GM18508 (cell line): ENCODE results near the gene TSEN54.

Experiments used
- ATAC-seq: cut with Tn5 transposase; IDR thresholded peaks from one replicate; pipeline ENCODE4 v1.9.1; 2021; ENCODE audit warnings: moderate number of reproducible peaks; ENCODE audit not compliant: insufficient read depth, unreplicated experiment

Gene TSEN54

DNA sequence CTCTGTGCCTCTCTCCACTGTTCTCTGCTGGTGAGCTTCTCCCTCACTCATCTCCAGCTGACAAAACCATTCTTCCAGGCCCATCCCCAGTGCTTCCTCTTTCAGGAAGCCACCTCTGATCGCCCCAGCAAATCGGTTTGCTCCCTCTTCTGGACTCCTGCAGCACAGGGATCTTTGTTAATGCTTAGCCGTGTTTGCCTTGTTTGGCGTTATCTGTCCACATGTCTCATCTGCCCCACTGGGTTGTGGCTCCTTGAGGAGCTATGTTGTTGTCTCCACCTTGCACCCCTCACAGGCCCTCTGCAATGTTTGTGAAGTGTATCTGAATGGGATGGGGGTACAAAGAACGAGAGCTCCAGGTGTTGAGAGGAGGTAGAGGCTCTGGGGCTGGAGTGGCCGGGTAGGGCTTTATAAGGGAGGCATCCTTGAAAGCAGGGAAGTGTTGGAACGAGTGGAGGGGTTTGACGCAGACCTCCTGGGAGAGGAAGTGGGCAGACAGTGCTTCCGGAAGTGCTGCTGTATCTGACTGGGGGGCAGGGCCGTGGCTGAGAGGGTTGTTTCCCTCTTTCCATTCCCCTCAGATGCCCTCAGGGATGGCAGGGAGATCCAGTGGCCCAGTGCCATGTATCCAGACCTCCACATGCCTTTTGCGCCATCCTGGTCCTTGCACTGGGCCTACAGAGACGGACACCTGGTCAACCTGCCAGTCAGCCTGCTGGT is 28.8 kb upstream of the TSEN54 start:
- ATAC-seq, result no peak

DNA sequence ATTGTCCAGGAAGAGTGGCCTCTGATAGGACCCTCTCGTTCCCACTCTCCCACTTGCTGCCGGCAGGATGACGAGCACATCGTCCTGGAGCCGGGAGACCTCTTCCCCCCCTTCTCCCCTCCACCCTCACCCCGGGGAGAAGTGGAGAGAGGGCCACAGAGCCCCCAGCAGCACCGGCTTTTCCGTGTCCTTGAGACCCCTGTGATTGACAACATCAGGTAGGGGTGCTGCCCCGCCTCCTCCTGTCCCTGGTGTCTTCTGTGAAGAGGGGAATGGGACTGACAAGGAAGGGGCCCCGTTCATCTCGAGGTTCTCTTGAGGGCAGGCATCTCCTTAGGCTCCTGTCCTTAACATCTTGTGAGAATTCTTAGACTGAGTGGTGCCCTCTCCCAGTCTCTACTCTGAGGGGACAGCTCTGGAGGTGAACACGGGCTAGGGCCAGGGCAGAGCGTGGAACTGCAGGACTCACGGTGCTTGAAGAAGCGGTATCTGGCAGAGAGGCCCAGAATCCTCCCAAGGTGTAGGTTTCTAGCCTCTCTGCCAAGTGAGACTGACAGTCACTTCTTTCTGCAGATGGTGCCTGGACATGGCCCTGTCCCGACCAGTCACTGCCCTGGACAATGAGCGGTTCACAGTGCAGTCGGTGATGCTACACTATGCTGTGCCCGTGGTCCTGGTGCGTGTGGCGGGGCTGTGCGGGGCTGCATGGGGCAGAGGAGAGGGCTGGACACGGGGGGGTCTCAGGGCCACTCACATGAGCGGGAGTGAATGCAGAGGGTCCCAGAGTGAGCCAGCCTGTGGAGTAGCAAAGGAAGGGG is 27.4 kb upstream of the TSEN54 start:
- ATAC-seq, result no peak

DNA sequence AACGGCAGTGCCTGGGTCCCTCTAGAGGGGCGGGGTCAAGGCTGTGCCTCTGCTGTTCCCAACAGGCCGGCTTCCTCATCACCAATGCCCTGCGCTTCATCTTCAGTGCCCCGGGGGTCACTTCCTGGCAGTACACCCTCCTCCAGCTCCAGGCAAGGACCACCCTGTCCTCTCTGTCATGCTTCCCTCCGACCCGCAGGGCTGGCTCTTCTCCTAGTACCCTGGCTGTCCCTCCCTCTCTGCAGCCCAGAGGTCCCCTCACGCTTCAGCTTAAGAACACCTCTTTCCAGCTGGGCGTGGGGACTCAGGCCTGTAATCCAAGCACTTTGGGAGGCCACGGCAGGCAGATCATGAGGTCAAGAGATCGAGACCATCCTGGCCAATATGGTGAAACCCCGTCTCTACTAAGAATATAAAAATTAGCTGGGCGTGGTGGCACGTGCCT is 26.8 kb upstream of the TSEN54 start:
- ATAC-seq, result no peak

DNA sequence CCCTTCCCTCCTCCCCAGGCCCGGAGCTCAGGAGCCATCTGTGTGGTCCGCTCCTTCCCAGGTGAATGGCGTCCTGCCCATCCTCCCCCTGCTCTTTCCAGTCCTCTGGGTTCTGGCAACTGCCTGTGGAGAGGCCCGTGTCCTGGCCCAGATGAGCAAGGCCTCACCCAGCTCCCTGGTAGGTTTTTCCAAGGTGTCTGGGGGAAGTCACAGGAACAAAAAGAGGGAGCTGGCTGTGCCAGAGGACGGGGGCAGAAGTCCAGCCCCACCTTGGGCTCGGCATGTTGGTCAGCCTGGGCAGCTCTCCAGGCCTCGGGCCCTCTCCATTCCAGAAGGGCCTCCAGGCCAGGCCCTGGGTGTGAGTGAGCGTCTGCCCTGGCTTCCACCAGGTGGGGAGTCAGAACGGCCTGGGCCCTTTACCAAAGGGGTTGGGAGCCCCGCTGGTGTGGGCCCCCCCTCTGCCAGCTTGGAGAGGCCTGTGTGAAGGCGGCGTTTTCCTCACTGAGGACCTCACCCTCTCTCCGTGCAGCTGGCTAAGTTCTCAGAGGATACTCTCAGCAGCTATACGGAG is 26.1 kb upstream of the TSEN54 start:
- no peak for ATAC-seq

DNA sequence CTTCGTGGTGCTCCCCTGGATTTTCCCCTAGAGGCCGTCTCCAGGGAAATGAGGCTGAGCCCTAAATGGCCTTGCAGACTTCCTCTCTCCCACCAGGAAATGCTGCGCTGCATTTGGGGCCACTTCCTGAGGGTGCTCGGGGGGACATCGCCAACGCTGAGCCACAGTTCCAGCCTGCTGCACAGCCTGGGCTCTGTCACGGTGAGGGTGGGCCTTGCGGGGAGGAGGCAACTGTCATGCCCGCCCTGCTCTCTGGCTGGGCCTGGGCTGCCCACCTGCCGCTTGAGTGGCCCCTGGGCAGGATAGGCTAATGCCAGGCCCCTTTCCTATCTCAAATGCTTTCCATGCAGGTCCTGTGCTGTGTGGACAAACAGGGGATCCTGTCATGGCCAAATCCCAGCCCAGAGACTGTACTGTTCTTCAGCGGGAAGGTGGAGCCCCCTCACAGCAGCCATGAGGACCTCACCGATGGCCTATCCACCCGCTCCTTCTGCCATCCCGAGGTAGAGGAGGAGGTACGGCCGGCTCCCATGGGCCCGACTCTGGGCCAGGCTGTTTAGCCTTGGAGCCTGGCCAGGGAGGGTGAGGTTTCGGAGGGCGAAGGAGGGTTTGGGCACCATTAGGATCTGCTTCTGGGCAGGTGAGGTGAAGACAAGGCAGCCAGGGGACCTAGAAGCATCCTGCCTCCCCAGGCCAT is 25.2 kb upstream of the TSEN54 start:
- no peak for ATAC-seq

DNA sequence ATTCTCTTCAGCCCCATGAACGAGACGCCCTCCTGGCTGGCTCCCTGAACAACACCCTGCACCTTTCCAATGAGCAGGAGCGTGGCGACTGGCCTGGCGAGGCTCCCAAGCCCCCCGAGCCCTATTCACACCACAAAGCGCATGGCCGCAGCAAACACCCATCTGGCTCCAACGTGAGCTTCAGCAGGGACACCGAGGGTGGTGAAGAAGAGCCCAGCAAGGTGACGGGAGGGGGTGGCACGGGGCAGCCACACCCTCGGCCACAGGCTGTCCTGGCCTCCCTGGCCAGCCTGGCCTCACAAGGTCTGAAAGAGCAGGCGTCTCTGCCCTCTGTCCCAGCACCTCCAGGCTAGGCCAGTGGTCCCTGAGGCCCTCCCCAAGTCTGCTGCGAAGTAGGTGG is 24.6 kb upstream of the TSEN54 start:
- ATAC-seq, result no peak

DNA sequence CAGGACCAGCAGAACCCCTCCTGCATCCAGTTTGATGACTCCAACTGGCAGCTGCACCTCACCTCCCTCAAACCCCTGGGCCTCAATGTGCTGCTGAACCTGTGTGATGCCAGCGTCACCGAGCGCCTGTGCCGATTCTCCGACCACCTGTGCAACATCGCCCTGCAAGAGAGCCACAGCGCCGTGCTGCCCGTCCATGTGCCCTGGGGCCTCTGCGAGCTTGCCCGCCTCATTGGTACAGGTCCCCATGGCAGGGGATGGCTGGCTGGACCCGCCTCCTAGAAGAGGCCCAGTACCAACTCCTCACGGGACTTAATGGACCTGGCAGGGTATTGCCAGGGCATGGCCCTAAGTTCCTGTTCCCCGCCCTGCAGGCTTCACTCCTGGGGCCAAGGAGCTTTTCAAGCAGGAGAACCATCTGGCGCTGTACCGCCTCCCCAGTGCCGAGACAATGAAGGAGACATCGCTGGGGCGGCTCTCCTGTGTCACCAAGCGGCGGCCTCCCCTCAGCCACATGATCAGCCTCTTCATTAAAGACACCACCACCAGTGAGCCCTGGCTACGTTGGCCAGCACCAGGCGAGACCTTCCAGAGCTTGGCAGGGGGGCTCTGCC is 23.7 kb upstream of the TSEN54 start:
- ATAC-seq, result no peak

DNA sequence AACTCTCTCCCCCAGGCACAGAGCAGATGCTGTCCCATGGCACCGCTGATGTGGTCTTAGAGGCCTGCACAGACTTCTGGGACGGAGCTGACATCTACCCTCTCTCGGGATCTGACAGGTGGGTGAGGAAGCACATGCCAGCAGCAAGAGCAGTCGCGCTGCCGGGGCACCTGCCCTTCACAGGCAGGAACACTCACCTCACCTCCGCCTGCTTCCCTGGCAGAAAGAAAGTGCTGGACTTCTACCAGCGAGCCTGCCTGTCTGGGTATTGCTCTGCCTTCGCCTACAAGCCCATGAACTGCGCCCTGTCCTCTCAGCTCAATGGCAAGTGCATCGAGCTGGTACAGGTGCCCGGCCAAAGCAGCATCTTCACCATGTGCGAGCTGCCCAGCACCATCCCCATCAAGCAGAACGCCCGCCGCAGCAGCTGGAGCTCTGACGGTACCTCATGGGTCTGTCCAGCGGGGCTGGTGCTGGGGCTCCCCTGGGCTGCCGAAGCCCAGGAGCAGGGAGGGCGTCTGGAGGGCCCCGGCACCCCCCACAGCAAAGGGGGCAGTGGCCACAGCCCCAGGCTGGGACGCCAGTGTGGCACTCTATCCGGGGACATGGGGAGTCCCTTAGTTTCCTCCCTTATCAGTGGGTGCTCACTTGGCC is 22.7 kb upstream of the TSEN54 start:
- ATAC-seq, result no peak

DNA sequence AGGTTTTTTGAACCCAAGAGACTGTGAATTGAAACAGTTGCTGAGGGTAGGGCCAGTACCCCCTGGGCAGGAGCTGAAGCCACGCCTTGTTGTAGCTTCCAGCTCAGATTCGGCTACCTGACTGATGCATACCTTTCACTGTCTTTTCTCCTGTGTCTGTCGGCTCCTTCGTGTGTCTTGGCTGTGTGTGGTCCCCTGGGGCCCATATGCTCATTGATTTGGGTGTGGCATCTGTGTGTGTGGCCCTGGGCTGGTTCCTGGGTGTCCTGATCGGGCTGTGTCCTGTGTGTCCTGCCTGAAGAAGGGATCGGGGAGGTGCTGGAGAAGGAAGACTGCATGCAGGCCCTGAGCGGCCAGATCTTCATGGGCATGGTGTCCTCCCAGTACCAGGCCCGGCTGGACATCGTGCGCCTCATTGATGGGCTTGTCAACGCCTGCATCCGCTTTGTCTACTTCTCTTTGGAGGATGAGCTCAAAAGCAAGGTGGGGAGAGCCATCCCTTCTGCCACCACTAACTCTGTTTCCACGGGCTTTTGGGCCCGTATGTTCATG is 21.9 kb upstream of the TSEN54 start:
- ATAC-seq, result no peak

DNA sequence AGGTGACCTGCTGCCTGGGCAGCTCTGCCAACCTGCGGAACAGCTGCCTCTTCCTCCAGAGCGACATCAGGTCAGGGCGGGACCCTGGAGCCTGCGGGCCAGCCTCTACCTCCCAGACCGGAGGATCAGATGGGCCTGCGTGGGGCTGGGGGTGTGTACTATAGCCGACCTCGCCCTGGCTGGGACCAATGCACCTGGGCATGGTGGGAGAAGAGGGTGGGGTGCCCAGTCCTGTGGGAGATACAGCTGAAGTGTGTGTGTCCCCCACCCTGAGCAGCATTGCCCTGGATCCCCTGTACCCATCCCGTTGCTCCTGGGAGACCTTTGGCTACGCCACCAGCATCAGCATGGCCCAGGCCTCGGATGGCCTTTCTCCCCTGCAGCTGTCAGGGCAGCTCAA is 20.3 kb upstream of the TSEN54 start:
- no peak for ATAC-seq

DNA sequence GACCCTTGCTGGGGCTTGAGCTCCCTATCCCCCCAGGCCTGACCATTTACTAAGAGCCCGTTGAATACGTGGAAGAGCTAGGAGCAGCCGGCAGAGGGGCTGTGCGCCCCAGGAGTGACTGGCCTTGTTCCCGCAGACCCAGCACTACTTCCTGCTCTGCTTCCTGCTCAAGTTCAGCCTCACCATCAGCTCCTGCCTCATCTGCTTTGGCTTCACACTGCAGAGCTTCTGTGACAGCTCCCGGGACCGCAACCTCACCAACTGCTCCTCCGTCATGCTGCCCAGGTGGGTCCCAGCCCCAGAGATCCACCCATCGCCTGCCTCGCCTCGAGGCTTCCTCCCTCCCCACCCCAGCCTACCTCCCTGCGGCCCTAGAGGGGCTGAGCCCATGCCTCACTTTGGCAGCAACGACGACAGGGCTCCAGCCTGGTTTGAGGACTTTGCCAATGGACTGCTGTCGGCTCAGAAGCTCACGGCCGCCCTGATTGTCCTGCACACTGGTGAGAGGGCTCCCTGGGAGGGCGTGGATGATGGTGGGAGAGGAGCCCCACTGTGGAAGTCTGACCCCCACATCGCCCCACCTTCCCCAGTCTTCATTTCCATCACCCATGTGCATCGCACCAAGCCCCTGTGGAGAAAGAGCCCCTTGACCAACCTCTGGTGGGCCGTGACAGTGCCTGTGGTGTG is 18.1 kb upstream of the TSEN54 start:
- ATAC-seq, result no peak

DNA sequence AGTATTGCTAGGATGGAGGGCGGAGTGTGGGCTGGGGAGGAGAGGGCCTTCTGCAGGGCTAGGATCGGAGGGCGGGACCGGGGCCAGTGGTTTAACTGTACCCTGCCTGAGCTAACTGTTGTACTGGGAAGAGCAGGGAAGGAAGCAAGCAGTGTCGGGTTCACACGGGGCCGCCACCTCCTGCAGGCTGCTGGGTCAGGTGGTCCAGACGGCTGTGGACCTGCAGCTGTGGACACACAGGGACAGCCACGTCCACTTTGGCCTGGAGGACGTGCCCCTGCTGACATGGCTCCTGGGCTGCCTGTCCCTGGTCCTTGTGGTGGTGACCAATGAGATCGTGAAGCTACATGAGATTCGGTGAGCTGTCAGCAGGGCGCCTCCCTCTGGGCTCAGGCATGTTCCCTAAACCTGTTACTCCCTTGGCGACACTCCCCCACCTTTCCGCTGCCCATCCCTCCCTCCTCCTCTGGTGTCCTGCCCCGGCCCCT is 17.6 kb upstream of the TSEN54 start:
- no peak for ATAC-seq

DNA sequence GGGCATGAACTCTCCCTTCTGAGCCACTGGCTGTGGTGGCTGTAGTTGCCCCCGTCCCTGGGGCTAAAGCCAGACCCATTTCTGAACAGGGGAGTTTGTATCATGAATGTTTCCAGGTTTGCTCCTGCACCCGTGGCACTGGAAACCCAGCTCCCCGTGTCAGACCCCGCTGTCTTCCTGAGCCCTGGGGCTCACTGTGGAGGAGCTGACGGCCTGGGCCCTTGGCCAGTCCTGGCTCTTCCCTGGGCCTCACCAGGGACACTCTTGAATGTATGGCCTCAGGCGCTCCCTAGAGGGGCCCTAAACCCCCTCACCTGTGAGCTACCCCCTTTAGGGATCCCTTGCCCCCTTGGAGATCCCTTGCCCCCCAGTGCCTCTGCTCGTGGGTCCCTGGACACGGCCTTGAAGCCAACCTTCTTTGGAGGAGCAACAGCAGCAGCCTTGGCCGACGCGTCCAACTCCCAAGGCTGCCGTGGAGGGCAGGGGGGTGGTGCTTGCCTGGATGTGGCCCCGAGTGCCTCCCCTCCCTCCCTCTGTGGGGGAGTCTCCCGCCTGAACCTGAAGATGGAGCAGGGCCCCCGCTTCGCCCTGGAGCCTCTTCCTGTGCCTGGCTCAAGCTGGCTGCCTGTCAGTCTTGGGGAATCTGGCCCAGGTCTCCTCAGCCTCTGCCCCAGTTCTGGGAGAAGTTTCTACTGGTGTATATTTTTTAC is 16.9 kb upstream of the TSEN54 start:
- ATAC-seq, result no peak

DNA sequence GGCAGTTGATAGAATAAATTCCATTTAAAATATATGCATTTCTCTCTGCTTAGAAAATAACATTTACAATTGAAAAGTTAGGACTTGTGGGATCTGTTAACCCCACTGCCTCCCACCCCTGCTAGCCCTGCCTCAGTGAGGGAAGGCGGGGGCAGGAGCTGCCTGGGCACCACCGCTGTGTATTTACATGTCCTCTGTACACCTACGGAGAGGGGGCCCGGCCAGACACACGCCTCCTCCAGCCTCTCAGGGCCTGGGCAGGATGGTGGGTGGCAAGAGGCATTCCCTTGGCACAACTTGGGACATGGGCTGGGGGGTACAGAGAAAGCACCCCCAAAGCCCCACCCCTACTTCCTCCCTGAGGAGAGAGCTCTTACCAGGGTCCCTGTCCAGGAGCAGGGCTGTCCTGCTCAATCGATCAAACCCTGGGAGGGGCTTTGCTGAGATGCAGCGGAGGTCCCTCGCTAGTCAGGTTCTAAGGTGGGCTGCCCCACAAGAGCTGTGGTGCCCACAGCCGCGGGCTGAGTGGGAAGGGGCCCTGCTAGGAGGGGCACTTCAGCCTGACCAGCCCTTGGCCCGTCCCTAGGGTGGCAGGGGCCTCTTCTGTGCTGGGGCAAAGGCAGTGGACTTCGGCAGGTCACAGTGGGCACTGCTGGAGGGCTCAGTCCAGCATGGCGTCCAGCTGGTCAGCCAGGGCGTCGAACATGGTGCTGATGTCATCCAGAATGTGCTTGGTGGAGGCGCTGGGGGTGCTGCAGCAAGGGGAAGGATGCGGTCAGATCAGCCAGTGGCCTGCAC is 15.7 kb upstream of the TSEN54 start:
- ATAC-seq, result no peak

DNA sequence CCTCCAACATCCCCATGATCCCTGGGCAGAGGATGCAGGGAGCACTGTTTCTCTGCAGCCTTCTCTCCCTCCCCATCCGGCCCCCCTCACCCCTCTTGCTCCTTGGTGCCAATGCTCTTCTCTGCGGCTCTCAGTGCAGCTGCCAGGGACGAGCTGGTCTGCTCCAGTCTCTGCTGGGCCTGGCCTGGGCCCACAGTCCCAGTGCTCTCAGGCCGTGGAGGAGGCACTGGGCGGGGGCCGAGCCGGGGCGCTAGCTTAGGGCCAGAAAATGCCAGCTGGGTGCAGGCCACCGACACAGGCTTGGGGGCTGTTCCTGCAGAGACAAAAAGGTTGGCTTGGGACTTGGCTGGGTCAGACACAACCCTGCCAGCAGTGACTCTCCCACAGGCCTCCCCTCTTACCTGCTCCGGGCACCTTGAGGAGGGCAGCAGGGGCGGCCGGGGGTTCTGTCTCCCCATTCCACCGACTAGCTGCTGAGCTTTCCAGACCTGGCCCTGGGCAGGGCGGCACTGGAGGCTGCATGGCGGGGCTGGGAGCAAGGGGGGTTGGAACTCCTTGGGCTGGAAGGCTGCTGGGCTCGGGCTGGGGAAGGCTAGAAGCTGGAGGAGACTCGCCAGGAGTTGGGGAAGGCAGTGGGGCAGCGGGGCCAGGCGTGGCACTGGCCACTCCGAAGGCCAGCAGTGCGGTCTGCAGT is 14.8 kb upstream of the TSEN54 start:
- ATAC-seq, result no peak

DNA sequence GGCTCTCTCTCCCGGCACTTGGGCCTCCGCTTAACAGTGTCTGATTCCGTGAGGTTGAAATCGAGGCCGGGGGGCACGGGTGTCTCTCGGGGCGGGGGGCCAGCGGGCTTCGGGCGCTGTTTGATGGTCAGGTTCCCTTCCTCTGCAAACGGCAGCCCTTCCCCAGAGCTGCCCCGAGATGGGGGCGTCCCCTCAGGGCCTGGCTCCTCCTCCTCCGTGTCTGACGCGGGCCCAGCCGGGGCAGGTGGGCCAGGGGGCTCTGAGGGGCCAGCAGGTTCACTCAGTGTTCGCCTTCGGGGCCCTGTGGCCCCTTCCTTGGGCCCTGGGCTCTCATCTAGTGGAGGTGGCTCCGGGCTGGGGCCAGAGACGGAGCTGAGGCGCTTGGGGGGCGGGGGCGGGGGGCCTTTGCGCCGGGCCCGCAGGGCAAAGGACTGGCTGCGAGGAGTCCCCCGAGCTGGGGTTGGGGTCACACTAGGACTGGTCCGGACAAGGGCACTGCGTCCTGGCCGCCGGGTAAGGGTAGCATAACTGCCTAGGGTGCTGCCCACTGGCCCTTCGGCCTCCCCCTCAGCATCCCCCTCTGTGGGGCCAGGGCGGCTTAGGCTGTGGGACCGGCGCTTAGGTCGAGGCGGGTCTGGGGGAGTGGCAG is 14.1 kb upstream of the TSEN54 start:
- no peak for ATAC-seq
